ENCODE results near the gene MAMDC2. TPM values are rescaled to one million over a fixed set of nuclear protein-coding genes. Genes with fewer than 3 reads are reported as not detected.
A peak's percentile ranks its signal among the peaks of the same experiment; 100 is the strongest.

Gene MAMDC2
- polyA plus RNA-seq, 1 experiment = 28.0 TPM

GRCh38 chr9:70250221-70250620, 206.6 kb downstream of the MAMDC2 start:
- POLR2A ChIA-PET = no interaction called here
- TF ChIP-seq CTCF (IDR thresholded peaks at IDR 0.05; ENCODE audit: insufficient read depth, low read depth, low read length) = no peak

GRCh38 chr9:70255486-70255885, 211.8 kb downstream of the MAMDC2 start:
- Histone ChIP-seq H3K36me3 (ENCODE audit: control insufficient read depth, insufficient read depth, low read length) (no peaks in the 10 kb centered on the region), H3K4me3 (ENCODE audit: low read depth, low read length) (no peak overlapping the region), H3K27me3 (ENCODE audit: control insufficient read depth, insufficient read depth, low read length) (no peaks in the 10 kb centered on the region)
- POLR2A ChIA-PET = interaction anchor here (0.7 kb wide), 2 partner anchors 166 to 335 kb away, joined by 3 to 5 read pairs; no protein-coding TSS in a partner anchor
- CTCF ChIA-PET = interaction anchor here (0.6 kb wide), 1 partner anchor 314 kb away, joined by 3 read pairs; no protein-coding TSS in a partner anchor
- no peak for TF ChIP-seq CTCF (IDR thresholded peaks at IDR 0.05; ENCODE audit: insufficient read depth, low read depth, low read length)
- DNase-seq (ENCODE audit: low read depth) = no peak

More at GRCh38 chr9:70250221-70250620, 206.6 kb downstream of the MAMDC2 start:
- Histone ChIP-seq H3K36me3 (ENCODE audit: control insufficient read depth, insufficient read depth, low read length) (no peaks in the 10 kb centered on the region), H3K4me3 (ENCODE audit: low read depth, low read length) (no peak overlapping the region), H3K27me3 (ENCODE audit: control insufficient read depth, insufficient read depth, low read length) (no peaks in the 10 kb centered on the region)
- CTCF ChIA-PET = interaction anchor here (1.3 kb wide), 1 partner anchor 10 kb away, joined by 3 read pairs; no protein-coding TSS in a partner anchor
- DNase-seq (ENCODE audit: low read depth) = no peak

- no peak for TF ChIP-seq CTCF (IDR thresholded peaks at IDR 0.05; ENCODE audit: insufficient read depth, low read depth, low read length)
- H3K27me3 ChIP-seq (ENCODE audit: control insufficient read depth, insufficient read depth, low read length) = no peaks in the 10 kb centered on the region
- 0 out of 2 replicates have a peak, but pooled peaks cover under 1% of the 10 kb centered on the region for H3K36me3 ChIP-seq (ENCODE audit: control insufficient read depth, insufficient read depth, low read length)
- ChIA-PET CTCF (interaction anchor here (0.7 to 1.4 kb wide), 4 partner anchors 27 to 843 kb away, joined by 3 read pairs; no protein-coding TSS in a partner anchor), POLR2A (interaction anchor here (0.7 kb wide), 1 partner anchor 680 kb away, joined by 3 read pairs; no protein-coding TSS in a partner anchor)
- no peak for DNase-seq (ENCODE audit: low read depth)
- H3K4me3 ChIP-seq (ENCODE audit: low read depth, low read length) = peak overlapping the region; percentile 13
Measured at GRCh38 chr9:70256123-70256551, 212.5 kb downstream of the MAMDC2 start.

- no peak for DNase-seq (ENCODE audit: low read depth)
- peak overlapping the region; percentile 76; the same call in 1 of the 2 replicates for H3K4me3 ChIP-seq (ENCODE audit: low read depth, low read length)
- no peaks in the 10 kb centered on the region for H3K27me3 ChIP-seq (ENCODE audit: control insufficient read depth, insufficient read depth, low read length)
- no peak for TF ChIP-seq CTCF (IDR thresholded peaks at IDR 0.05; ENCODE audit: insufficient read depth, low read depth, low read length)
- CTCF ChIA-PET = interaction anchor here (0.9 to 1.4 kb wide), 3 partner anchors 28 to 345 kb away, joined by 3 to 6 read pairs (median 4); no protein-coding TSS in a partner anchor
- POLR2A ChIA-PET = no interaction called here
- H3K36me3 ChIP-seq (ENCODE audit: control insufficient read depth, insufficient read depth, low read length) = peaks cover 5% of the 10 kb centered on the region
Measured at GRCh38 chr9:70257502-70257901, 213.9 kb downstream of the MAMDC2 start.

GRCh38 chr9:70257991-70258691, 214.5 kb downstream of the MAMDC2 start:
- Histone ChIP-seq H3K27me3 (ENCODE audit: control insufficient read depth, insufficient read depth, low read length) (no peaks in the 10 kb centered on the region), H3K36me3 (ENCODE audit: control insufficient read depth, insufficient read depth, low read length) (peaks cover 5% of the 10 kb centered on the region), H3K4me3 (ENCODE audit: low read depth, low read length) (peak overlapping the region; percentile 76)
- ChIA-PET CTCF (interaction anchor here (0.9 to 1.1 kb wide), 2 partner anchors 145 to 344 kb away, joined by 4 to 6 read pairs; no protein-coding TSS in a partner anchor), POLR2A (interaction anchor here (0.7 kb wide), 1 partner anchor 214 kb away, joined by 8 read pairs; no protein-coding TSS in a partner anchor)
- no peak for TF ChIP-seq CTCF (IDR thresholded peaks at IDR 0.05; ENCODE audit: insufficient read depth, low read depth, low read length)
- DNase-seq (ENCODE audit: low read depth) = no peak

Measured in BJ (cell line).